Measurements from ENCODE around the gene FAM20A. TPM values are rescaled to one million over a fixed set of nuclear protein-coding genes. Genes with fewer than 3 reads are reported as not detected.
A peak's percentile ranks its signal among the peaks of the same experiment; 100 is the strongest.

Gene FAM20A
- total RNA-seq, 1 donor from 2014 or later = 38.7 TPM

GRCh38 chr17:68613739-68614298 is 12.7 kb upstream of the FAM20A start:
- DNase-seq = peak; percentile 42
- H3K27ac ChIP-seq = no peak overlapping the region
- no peaks in the 10 kb centered on the region for H3K36me3 ChIP-seq
- H3K4me3 ChIP-seq = no peak overlapping the region
- TF ChIP-seq CTCF (IDR thresholded peaks at IDR 0.05) = peak; percentile 62
- intact Hi-C loops (cut with DNase I) = no loop called here
- peaks cover 11% of the 10 kb centered on the region for H3K9me3 ChIP-seq
- ATAC-seq = peak; percentile 89 to 94
- no peaks in the 10 kb centered on the region for H3K27me3 ChIP-seq (ENCODE audit: low read depth)
- H3K4me1 ChIP-seq = peaks cover 7% of the 10 kb centered on the region

- no peaks in the 10 kb centered on the region for H3K36me3 ChIP-seq
- peaks cover 7% of the 10 kb centered on the region for H3K4me1 ChIP-seq
- H3K9me3 ChIP-seq = peaks cover 21% of the 10 kb centered on the region
- no peak overlapping the region for H3K27ac ChIP-seq
- no peaks in the 10 kb centered on the region for H3K27me3 ChIP-seq (ENCODE audit: low read depth)
- no peak for ATAC-seq
- intact Hi-C loops (cut with DNase I) = no loop called here
- DNase-seq = no peak
- H3K4me3 ChIP-seq = no peak overlapping the region
- TF ChIP-seq CTCF (IDR thresholded peaks at IDR 0.05) = no peak
These were observed 11.7 kb upstream of the FAM20A start for GRCh38 chr17:68612923-68613292.

- ATAC-seq (no peak), DNase-seq (no peak)
- H3K27ac ChIP-seq = no peak overlapping the region
- peaks cover 26% of the 10 kb centered on the region for H3K9me3 ChIP-seq
- intact Hi-C loops (cut with DNase I) = no loop called here
- H3K27me3 ChIP-seq (ENCODE audit: low read depth) = no peaks in the 10 kb centered on the region
- H3K4me3 ChIP-seq = no peak overlapping the region
- TF ChIP-seq CTCF (IDR thresholded peaks at IDR 0.05) = no peak
- peaks cover 7% of the 10 kb centered on the region for H3K4me1 ChIP-seq
- no peaks in the 10 kb centered on the region for H3K36me3 ChIP-seq
These were observed 11.2 kb upstream of the FAM20A start for GRCh38 chr17:68612209-68612922.

GRCh38 chr17:68611353-68612208 is 10.4 kb upstream of the FAM20A start:
- no peaks in the 10 kb centered on the region for H3K27me3 ChIP-seq (ENCODE audit: low read depth)
- H3K4me1 ChIP-seq = peaks cover 7% of the 10 kb centered on the region
- TF ChIP-seq CTCF (IDR thresholded peaks at IDR 0.05) = no peak
- H3K9me3 ChIP-seq = peaks cover 28% of the 10 kb centered on the region
- no peak for ATAC-seq
- H3K36me3 ChIP-seq = no peaks in the 10 kb centered on the region
- intact Hi-C loops (cut with DNase I) = no loop called here
- DNase-seq = no peak
- no peak overlapping the region for H3K4me3 ChIP-seq
- no peak overlapping the region for H3K27ac ChIP-seq

- H3K9me3 ChIP-seq = peaks cover 28% of the 10 kb centered on the region
- no peak for ATAC-seq
- intact Hi-C loops (cut with DNase I) = no loop called here
- DNase-seq = no peak
- no peak overlapping the region for H3K4me3 ChIP-seq
- no peak overlapping the region for H3K27ac ChIP-seq
- no peaks in the 10 kb centered on the region for H3K36me3 ChIP-seq
- no peaks in the 10 kb centered on the region for H3K27me3 ChIP-seq (ENCODE audit: low read depth)
- peaks cover 7% of the 10 kb centered on the region for H3K4me1 ChIP-seq
- no peak for TF ChIP-seq CTCF (IDR thresholded peaks at IDR 0.05)
These were observed 9.4 kb upstream of the FAM20A start for GRCh38 chr17:68610554-68610953.

Data from lower lobe of right lung (tissue), 2 donors.